Measurements from ENCODE around the gene ARL13A. TPM values are rescaled to one million over a fixed set of nuclear protein-coding genes. Genes with fewer than 3 reads are reported as not detected.

Gene ARL13A
- total RNA-seq, 4 donors from 2014 or later: not detected

DNA sequence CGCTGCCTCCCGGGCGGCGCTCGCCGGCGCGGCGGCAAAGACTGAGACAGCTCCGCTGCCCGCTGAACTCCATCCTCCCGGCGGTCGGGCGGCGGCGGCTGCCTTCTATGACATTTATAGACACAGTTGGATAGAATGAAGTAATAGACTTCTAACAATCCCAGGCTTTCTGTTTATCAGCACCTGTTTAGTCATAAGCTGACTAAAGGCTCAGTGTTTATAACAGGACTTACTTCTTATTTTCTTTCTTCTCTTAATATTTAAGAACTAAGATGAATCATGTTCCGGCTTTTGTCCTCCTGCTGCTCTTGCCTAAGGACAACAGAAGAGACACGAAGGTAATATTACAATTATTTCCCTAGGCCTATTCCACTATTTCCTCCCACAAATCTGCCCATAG, 3.9 kb downstream of the ARL13A start:
- TF ChIP-seq, protein P1, sequence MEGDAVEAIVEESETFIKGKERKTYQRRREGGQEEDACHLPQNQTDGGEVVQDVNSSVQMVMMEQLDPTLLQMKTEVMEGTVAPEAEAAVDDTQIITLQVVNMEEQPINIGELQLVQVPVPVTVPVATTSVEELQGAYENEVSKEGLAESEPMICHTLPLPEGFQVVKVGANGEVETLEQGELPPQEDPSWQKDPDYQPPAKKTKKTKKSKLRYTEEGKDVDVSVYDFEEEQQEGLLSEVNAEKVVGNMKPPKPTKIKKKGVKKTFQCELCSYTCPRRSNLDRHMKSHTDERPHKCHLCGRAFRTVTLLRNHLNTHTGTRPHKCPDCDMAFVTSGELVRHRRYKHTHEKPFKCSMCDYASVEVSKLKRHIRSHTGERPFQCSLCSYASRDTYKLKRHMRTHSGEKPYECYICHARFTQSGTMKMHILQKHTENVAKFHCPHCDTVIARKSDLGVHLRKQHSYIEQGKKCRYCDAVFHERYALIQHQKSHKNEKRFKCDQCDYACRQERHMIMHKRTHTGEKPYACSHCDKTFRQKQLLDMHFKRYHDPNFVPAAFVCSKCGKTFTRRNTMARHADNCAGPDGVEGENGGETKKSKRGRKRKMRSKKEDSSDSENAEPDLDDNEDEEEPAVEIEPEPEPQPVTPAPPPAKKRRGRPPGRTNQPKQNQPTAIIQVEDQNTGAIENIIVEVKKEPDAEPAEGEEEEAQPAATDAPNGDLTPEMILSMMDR (IDR thresholded peaks at IDR 0.05; ENCODE audit: low read depth): no peak

DNA sequence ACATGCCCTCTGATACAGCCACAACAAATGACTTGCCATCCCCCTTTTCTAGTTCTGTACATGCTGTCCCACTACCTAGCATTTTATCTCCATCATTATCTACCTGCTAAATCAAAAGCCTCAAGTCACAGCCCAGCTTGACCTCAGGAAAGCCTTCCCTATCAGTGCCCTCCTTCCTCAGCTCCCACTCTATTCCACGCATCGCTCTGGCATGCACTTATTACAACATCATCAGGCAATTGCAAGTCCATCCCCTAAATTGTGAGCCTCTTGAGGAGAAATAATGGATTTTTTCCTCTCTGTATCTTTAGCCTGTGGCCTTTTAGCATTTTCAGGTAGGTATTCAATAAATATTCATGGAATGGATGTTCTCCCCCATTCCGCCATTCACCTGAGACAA, 5.7 kb downstream of the ARL13A start:
- TF ChIP-seq, protein P1 (IDR thresholded peaks at IDR 0.05; ENCODE audit: low read depth): no peak

DNA sequence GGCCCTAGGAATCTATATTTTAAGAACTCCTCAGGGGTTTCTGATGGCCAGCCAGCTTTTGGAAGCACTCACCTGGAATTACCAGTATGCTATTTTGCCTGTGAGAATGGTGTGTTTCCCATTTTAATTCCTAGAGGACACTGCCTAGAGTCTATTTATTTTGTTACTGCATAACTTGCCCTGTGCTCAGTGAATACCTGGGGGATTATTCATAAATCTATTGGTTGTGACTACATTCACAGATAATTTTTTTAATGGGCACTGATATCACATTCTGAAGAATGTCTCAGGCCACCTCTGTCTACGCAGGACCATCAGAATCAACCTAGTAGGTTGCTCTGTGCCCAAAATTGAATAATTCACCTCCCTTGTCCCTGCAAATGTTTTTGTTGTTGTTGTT, 6.7 kb downstream of the ARL13A start:
- TF ChIP-seq, protein P1 (IDR thresholded peaks at IDR 0.05; ENCODE audit: low read depth): no peak

DNA sequence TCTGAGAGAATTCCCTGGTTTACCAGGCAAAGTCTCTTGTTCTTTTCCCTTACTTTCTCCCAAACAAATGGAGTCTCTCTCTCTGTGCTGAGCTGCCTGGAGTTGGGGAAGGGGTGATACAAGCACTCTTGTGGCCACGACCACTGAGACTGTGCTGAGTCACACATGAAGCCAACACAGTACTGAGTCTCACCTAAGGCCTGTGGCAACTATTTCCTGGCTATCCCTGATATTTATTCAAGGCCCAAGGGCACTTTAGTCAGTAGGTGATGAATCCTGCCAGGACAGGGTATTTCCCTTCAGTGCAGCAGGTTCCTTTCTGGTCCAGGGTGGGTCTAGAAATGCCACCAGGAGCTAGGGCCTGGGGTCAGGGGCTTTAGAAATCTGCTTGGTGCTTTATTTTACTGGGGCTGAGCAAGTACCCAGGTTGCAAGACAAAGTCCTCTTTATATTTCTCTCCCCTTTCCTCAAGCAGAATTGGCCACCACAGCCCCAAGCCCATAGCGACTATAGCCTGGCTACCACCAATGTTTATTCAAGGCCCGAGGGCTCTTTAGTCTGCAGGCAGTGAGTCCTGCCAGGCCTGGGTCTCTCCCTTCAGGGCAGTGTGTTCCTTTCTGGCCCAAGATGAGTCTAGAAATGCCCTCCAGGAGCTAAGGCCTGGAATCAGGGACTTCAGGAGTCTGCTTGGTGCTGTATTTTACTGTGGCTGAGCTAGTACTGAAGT, 10.5 kb downstream of the ARL13A start:
- TF ChIP-seq, protein P1 (IDR thresholded peaks at IDR 0.05; ENCODE audit: low read depth): no peak

DNA sequence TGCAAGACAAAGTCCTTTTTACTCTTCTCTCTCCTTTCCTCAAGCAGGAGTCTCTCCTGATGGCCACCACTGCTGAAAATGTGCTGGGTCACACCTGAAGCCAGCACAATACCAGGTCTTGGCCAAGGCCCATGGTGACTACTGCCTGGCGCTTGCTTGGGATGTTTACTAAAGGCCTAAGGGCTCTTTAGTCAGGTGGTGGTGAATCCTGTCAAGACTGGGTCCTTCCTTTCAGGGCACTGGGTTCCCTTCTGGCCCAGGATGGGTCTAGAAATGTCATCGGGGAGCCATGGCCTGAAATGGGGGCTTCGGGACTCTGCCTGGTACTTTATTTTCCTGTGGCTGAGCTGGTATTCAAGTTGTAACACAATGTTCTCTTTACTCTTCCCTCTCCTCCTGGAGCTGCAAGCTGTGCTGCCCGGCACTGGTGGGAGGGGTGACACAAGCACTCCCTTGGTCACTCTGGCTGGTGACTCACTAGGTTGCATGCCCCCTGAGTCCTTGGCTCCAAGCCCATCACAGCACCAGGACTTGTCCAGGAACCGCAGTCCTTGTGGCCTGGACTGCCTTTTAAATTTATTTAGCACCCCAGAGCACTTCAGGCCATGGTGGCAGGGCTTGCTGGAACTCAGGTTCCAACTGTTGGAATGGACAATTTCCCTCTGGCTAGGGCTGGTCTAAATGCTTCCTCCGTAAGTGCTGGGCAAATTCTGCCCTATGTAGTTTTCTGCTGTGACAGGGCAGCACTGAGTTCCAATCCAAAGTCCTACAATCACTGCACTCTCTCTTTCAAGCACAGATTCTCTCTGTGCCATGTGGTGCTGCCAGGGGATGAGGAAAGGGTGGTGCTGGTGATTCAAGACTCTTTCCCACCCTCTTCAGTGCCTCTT, 11.3 kb downstream of the ARL13A start:
- TF ChIP-seq, protein P1 (IDR thresholded peaks at IDR 0.05; ENCODE audit: low read depth): no peak

DNA sequence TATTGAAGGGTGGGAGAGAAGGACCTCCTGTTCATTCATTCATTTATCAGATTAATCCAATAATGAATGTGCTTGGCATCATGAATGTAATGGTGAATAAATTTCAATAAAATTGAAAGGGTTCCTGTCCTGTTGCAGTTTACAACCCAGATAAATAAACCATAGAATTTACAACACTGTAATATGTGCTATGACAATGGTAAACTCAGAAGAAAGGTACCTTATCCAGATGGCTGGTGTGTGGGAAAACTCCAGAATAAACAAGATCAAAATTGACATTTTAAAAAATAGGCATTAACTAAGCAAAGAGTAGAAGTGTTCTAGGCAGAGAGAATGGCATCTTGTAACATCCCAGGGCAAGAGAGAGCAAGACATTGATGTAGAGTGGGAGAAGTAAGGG, 15.3 kb downstream of the ARL13A start:
- TF ChIP-seq, protein P1 (IDR thresholded peaks at IDR 0.05; ENCODE audit: low read depth): no peak

DNA sequence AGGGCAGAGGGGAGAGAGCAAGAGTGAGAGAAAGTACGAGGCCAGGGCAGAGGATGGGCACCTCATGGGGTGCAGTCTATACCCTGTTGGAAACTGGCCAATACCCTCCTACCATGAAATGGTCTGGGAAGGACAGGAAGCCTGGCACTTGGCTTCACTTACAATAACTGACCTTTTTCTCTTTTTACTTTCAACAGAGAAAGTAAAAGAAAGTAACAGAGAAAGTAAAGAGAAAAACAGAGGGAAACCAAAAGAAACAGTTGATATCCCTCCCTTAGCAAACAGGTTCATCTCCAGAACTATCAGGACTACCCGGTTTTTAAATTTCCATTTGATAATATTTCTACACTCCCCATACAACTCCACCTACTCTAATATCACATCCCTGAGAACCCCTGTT, 20.6 kb downstream of the ARL13A start:
- TF ChIP-seq, protein P1 (IDR thresholded peaks at IDR 0.05; ENCODE audit: low read depth): no peak

Data from subcutaneous adipose tissue (tissue), 4 donors.